NCI-H774 (cell line): ENCODE results near the gene PORCN.
A peak's percentile ranks its signal among the peaks of the same experiment; 100 is the strongest.
"Not testable (repeated sequence)": the region's sequence is repeated elsewhere in the genome, so short reads cannot be mapped to it uniquely, and the experiment has no call there.

Experiments used
- DNase-seq: peaks from one replicate; lab custom pipeline; 2025; lab: John Stamatoyannopoulos, UW

PORCN gene

DNA sequence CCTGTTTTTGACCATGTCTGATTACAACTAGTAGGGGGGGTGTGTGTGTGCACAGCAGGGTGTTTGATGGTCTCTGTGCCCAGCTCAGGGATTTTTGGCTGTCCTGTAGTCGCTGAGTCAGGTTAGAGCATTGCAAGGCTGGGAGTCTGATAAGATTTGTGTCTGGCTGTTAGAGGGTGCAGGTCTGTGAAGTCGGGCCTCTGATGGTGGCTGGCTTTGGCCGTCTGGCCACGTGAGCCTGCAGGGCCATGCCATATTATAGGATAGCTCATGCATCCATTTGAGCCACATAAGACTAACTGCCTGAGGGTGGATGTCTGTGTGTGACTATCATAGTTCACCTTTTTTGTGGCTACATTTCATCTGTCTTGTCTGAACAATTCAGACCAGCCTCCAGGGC, 4.9 kb downstream of the PORCN start:
- DNase-seq: no peak

DNA sequence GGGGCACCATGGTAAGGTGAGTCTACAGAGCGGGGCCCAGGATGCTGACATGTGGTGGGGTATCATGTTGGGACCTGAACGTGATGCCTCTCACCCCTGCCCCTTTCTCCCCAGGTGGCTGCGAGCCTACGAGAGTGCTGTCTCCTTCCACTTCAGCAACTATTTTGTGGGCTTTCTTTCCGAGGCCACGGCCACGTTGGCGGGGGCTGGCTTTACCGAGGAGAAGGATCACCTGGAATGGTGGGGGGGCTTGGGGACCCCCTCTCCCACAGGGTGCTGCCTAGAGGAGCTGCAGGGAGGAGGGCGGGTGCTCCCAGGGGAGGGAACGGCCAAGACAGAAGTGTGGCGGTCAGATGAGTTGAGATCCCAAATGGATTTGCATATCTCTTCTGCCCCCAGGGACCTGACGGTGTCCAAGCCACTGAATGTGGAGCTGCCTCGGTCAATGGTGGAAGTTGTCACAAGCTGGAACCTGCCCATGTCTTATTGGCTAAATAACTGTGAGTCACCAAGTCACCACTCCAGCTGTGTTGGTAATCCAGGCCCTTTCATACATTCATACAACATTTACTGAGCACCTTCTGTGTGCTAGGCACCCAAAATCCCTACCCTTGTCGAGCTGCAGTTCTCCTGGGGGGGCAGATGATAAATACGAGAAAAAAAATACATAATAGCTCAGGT, 5.5 kb downstream of the PORCN start:
- DNase-seq: no peak

DNA sequence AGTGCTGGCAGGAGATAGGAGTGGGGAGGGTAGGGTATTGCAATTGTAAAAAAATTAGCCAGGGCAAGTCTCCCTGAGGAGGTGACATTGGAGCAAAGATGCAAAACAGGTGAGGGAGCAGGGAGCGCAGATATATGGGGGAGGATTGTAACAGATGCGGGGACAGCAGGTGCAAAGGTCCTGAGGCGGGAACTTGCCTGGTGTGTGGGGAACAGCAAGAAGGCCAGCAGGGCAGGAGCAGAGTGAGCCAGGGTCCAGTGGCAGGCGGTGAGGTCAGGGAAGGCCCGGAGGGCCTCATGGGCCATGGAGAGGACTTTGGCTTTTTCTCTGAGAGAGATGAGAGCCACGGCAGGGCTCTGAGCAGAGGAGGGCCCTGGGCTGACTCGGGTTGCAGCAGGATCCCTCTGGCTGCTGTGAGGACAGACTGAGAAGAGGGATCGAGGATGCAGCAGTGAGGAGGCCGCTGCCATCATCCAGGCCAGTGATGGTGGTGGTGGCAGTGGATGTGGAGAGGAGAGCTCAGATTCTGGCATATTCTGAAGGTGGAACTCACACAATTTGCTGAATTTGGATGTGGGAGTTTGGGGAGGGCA, 6.2 kb downstream of the PORCN start:
- DNase-seq: no peak

GRCh38 chrX:48515842-48516241, 7.0 kb downstream of the PORCN start:
- DNase-seq: no peak

GRCh38 chrX:48516285-48516684, 7.5 kb downstream of the PORCN start:
- no peak for DNase-seq

DNA sequence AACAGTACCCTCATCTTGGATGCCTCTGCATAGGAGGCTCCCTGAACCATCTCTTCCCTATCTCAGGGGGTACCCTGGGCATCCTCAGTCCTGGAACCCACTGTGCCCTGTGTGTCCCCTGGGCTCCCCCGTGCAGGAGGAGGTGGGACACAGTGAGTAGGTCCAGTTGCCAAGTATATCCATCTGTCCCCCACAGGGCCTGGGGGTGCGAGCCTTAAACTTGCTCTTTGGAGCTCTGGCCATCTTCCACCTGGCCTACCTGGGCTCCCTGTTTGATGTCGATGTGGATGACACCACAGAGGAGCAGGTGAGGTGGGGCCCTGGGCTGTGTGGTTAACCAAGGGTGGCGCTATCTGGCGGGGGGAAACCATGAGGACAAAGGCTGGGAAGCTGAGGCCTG, 8.2 kb downstream of the PORCN start:
- DNase-seq: no peak

GRCh38 chrX:48519481-48519880, 10.7 kb downstream of the PORCN start:
- not testable (repeated sequence) for DNase-seq

DNA sequence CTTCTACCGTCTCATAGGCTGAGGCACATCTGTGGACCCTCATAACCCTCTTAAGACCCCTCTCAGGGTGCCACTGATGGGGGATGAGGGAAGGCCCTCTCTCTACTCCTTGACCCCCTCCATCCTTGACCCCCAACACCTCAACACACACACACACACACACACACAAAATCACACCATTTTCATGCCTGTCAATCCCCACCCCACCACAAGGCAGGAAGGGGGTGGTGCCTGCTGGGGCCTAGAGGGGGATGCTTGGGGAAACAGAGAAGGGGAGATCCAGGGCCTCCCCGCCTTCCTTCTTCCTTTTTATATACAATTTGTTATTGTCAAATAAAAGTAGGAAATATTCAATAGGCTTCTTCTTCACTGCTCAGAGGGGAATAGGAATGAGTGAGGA, 11.7 kb downstream of the PORCN start:
- no peak for DNase-seq

- DNase-seq: no peak
Observed at GRCh38 chrX:48520976-48521352, 12.2 kb downstream of the PORCN start.

DNA sequence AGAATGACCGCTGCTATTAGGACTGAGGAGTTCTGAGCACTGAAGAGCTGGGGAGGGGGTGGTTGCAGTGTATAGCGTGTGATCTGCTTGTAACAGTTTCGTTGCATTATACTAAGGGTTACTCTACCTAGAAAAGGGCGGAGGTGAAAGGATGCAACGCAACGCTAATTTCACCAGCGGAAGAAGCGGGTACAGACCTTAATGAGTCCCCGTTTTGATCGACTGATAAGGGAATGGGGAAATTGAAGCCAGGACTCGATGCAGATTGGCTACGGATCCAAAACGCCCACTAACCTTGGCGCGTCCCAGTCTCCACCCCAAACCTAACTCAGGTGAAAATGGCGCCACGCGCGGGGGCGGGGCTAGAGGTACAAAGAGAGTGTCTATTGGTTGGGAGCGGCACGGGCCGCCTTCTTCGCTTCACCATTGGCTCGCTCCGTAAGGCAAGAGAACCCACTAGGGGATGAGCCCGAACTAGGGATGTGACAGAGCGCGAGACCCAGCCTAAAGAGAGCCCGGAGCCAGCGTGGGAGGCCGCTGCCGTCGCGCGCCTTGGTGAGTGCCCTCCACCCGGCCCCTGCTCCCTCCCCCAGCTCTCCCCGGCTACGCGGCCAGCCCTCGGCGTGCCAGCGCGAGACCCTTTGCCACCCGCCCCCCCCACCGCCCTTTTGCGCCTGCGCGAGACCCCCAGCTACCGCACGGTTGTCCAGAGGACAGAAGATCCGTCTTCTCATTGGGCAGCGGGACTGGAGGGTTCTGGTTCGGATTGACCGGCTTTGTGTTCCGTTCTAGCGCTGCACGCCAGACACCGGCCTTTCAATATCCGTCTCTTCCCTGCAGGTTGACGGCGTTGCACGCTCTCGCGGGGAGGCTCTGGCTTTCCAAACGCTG, 12.8 kb downstream of the PORCN start, which contains the start of gene EBP:
TSS of gene EBP (plus strand) at position 456 of the 891 bp plus-strand sequence. CDS start 1,964 bp downstream, outside the sequence.
- DNase-seq: peak; percentile 88

- no peak for DNase-seq
Observed at GRCh38 chrX:48522291-48522690, 13.5 kb downstream of the PORCN start.

DNA sequence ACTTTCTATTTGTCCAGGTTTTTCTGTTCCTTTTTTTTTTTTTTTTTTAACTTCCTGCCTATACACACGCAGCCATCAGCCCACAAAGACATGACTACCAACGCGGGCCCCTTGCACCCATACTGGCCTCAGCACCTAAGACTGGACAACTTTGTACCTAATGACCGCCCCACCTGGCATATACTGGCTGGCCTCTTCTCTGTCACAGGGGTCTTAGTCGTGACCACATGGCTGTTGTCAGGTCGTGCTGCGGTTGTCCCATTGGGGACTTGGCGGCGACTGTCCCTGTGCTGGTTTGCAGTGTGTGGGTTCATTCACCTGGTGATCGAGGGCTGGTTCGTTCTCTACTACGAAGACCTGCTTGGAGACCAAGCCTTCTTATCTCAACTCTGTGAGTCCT, 14.9 kb downstream of the PORCN start:
- DNase-seq: no peak

DNA sequence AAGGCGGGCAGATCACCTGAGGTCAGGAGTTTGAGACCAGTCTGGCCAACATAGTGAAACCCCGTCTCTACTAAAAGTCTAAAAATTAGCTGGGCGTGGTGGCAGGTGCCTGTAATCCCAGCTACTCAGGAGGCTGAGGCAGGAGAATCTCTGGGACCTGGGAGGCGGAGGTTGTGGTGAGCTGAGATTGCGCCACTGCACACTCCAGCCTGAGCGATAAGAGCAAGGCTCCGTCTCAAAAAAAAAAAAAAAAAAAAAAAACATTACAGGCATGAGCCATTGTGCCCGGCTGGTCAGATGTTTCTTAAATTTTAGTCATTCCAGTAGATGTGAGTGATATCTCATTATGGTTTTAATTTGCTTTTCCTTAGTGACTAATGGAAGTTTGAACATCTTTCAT, 17.1 kb downstream of the PORCN start:
- DNase-seq: not testable (repeated sequence)

DNA sequence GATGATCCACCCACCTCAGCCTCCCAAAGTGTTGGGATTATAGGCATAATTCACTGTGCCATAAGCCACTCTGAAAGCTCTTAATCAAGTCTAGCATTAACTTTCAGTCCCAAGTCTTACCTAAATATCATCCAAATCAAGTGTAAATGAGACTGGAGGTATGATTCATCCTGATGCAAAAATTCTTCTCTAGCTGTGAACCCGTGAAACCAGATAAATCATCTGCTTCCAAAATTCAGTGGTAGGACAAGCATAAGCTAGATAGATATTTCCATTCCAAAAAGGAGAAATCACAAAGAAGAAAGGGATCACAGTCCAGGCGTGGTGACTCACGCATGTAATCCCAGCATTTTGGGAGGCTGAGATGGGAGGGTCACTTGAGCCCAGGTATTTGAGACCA, 21.9 kb downstream of the PORCN start:
- no peak for DNase-seq

GRCh38 chrX:48531358-48531959, 22.7 kb downstream of the PORCN start:
- no peak for DNase-seq

DNA sequence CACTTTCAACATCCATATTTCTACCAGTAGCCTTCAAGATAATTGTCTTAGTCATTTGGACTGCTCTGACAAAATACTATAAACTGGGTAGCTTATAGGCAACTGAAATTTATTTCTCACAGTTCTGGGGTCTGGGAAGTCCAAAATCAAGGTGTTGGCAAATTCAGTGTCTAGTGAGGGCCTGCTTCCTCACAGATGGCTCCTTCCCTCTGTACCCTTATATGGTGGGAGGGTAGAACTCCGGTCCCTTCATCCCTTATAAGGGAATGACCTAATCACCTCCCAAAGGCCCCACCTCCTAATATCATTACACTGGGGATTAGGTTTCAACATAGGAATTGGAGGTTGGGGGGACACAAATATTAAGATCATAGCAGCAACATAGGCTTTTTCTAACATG, 23.4 kb downstream of the PORCN start:
- DNase-seq: no peak

DNA sequence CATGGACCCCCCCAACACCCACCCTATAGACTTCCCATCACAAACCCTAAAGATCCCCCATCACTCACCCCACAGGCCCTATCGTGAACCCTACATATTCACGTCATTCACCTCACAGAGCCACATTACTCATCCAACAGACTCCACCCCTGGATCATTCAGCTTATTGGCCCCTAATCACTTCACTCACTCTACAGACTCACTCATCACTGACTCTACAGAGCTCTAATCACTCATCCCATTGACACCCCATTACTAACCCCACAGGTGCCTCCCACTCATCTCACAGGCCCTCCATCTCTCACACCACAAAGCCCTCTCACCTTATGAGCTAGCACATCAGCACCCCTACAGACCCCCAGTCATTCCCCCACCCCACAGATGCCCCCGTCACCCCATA, 24.4 kb downstream of the PORCN start:
- no peak for DNase-seq

GRCh38 chrX:48538641-48539344, 30.0 kb downstream of the PORCN start:
- DNase-seq: no peak

- peak; percentile 91 for DNase-seq
Observed at GRCh38 chrX:48539345-48540027, 30.7 kb downstream of the PORCN start, which contains the start of gene TBC1D25. Gene TBC1D25, plus strand, starts transcription at chrX:48539714. Its CDS starts 84 bp downstream, at chrX:48539798.

GRCh38 chrX:48540028-48540375, 31.2 kb downstream of the PORCN start:
- no peak for DNase-seq

DNA sequence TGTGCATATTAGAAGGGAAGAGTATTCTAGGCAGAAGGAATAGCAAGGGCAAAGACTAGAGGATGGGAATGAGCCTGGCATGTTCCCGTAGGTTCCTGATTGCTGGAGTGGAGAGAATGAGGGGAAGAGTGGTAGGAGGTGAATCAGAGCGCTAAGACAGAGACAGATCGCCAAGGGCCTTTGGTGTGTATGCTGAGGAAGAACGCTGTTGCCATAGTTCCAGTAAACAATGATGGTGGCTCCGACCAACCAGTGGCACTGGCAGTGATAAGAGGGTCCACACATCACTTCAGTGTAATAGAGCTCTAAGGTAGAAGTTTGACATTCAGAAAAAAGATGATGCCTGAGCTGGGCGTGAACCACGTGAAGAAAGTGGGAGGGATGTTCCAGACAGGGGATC, 31.7 kb downstream of the PORCN start:
- no peak for DNase-seq
